Uterus (tissue), 4 donors: ENCODE data around the gene ZNF487. TPM values are rescaled to one million over a fixed set of nuclear protein-coding genes. Genes with fewer than 3 reads are reported as not detected.
A peak's percentile ranks its signal among the peaks of the same experiment; 100 is the strongest.

ENCODE experiments used
- DNase-seq, 2 donors: peaks; one replicate each; pipeline ENCODE4 v3.0.0-alpha.2; 2019 to 2020
- H3K27ac ChIP-seq, 2 donors: fragments of 200-600 bp; sonication (generic); 1 replicate in 1 of 2; 2 replicates in 1 of 2; pipeline ENCODE4 v1.5.1; 2016 to 2018
- H3K27me3 ChIP-seq, 2 donors: fragments of 200-600 bp; sonication (generic); one replicate each; pipeline ENCODE4 v1.5.1; 2018 to 2019; ENCODE audit warnings: control low read depth in 1 of 2
- H3K36me3 ChIP-seq, 2 donors: fragments of 200-600 bp; sonication (generic); one replicate each; pipeline ENCODE4 v1.5.1; 2019; ENCODE audit warnings: control low read depth in 1 of 2
- H3K4me1 ChIP-seq, 2 donors: fragments of 200-600 bp; sonication (generic); one replicate each; pipeline ENCODE4 v1.5.1; 2018 to 2019; ENCODE audit warnings: control low read depth in 1 of 2
- H3K4me3 ChIP-seq, 2 donors: fragments of 200-600 bp; sonication (generic); 1 replicate in 1 of 2; 2 replicates in 1 of 2; pipeline ENCODE4 v1.5.1; 2018 to 2019; ENCODE audit warnings: mild to moderate bottlenecking in 1 of 2
- H3K9me3 ChIP-seq, 2 donors: fragments of 200-600 bp; sonication (generic); one replicate each; pipeline ENCODE4 v1.5.1; 2019; ENCODE audit warnings: control low read depth in 1 of 2
- CTCF ChIP-seq, 4 experiments: fragments of 200-600 bp in 2 of 4; fragments of 450-650 bp in 2 of 4; sonication (generic) in 2 of 4; IDR thresholded peaks; one replicate each; pipeline ENCODE4 v1.5.1; 2016 to 2019; ENCODE audit warnings: antibody characterized with exemption in 4 of 4, mild to moderate bottlenecking in 2 of 4, moderate library complexity in 1 of 4
- POLR2A ChIP-seq, 2 donors: fragments of 450-650 bp; IDR thresholded peaks; one replicate each; pipeline ENCODE4 v1.6.1; 2016; ENCODE audit warnings: antibody characterized with exemption in 2 of 2, mild to moderate bottlenecking in 1 of 2, moderate library complexity in 1 of 2
- intact Hi-C: fragments of 100-400 bp; cut with DNase I; formaldehyde crosslinking; loops from one replicate; pipeline ENCODE4 v1.15.1; 2023; ENCODE audit warnings: low total_unique reads
- total RNA-seq, 4 donors: library from RNA; depleted of rRNA in 3 of 4; stranded (reverse); fragments of >200 nt in 3 of 4; gene quantifications; one replicate each; pipeline versions ENCODE4 v1.1.0 to v1.2.4, GENCODE V29; 2014 to 2023
- donor health status: DM: yes; HTN: yes; CAD: no.

ZNF487 gene
- total RNA-seq, 4 donors from 2014 or later = 15.0 to 22.8 (median 17.8) TPM

GRCh38 chr10:43403911-43404703, 32.8 kb upstream of the ZNF487 start:
- Histone ChIP-seq H3K36me3 (no peaks in the 10 kb centered on the region), H3K4me1 (peaks cover 6% of the 10 kb centered on the region in 2 donors), H3K27me3 (no peaks in the 10 kb centered on the region), H3K9me3 (no peaks in the 10 kb centered on the region), H3K4me3 (no peak overlapping the region), H3K27ac (no peak overlapping the region)
- intact Hi-C loops = no loop called here
- DNase-seq = no peak
- TF ChIP-seq POLR2A (IDR thresholded peaks at IDR 0.05) = no peak
- TF ChIP-seq CTCF (IDR thresholded peaks at IDR 0.05) = no peak

DNA sequence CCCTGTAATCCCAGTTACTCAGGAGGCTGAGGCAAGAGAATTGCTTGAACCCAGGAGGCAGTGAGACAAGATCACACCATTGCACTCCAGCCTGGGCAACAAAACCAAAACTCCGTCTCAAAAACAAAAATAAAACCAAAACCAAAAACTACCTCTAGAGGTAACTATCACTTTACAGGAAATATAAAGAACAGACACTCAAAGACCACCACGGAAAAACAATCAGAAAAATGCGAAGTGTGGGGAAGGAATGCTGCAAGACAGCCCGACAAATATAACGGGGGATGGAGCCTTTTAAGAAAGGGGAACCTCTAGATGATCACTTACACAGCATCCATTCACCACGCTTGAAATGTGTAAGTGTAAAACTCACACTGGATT, 32.2 kb upstream of the ZNF487 start:
- peaks cover 6% of the 10 kb centered on the region in 2 donors for H3K4me1 ChIP-seq
- no peak overlapping the region for H3K27ac ChIP-seq
- H3K36me3 ChIP-seq = no peaks in the 10 kb centered on the region
- DNase-seq = no peak
- no peaks in the 10 kb centered on the region for H3K27me3 ChIP-seq
- intact Hi-C loops = no loop called here
- TF ChIP-seq CTCF (IDR thresholded peaks at IDR 0.05) (no peak), POLR2A (IDR thresholded peaks at IDR 0.05) (no peak)
- no peak overlapping the region for H3K4me3 ChIP-seq
- H3K9me3 ChIP-seq = no peaks in the 10 kb centered on the region

- H3K4me3 ChIP-seq = peak overlapping the region; percentile 77 to 80
- intact Hi-C loops = no loop called here
- DNase-seq = peak in 1 of 2 donors; percentile 62
- no peaks in the 10 kb centered on the region for H3K27me3 ChIP-seq
- H3K36me3 ChIP-seq = no peaks in the 10 kb centered on the region
- H3K27ac ChIP-seq = peak overlapping the region; percentile 96 to 98
- TF ChIP-seq POLR2A (IDR thresholded peaks at IDR 0.05) (no peak), CTCF (IDR thresholded peaks at IDR 0.05) (no peak)
- no peaks in the 10 kb centered on the region for H3K9me3 ChIP-seq
- H3K4me1 ChIP-seq = peaks cover 6% of the 10 kb centered on the region in 2 donors
Measured at GRCh38 chr10:43407148-43407575, 29.7 kb upstream of the ZNF487 start.

DNA sequence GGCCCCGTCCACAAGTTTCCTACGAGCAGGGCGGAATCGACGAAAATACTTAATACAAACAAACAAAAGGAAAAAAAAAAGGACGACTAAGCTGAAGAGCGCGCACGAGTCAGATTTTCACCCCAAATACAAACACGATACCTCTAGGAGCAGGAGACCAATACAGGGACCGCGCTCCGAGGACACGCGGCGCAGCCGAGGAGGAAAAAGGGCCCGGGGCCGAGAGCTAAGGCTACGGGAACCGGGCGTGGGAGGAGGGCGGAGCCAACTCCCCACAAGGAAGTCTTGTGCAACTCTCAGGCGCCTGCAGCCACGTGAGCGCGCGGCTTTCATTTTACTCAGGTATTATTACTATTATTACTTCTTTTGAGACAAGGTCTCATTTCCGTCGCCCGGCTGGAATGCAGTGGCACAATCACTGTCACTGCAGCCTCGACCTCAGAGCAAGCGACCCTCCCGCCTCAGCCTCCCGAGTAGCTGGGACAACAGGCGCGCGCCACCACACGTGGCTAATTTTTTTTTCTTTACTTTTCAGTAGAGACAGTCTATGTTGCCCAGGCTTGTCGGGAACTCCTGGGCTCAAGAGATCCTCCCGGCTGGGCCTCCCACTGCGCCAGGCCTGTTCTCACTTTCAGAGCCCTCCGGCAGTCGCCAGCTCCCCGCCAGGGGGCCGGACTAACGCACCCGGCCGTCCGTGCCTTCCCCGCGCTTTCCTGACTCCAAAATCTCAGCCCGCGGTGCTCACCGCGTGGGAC, 29.2 kb upstream of the ZNF487 start:
- intact Hi-C loops = no loop called here
- H3K9me3 ChIP-seq = no peaks in the 10 kb centered on the region
- peak; percentile 16 to 42 (median 20) for TF ChIP-seq CTCF (IDR thresholded peaks at IDR 0.05)
- TF ChIP-seq POLR2A (IDR thresholded peaks at IDR 0.05) = peak; percentile 55 to 60
- peak; percentile 91 to 94 for DNase-seq
- peaks cover 6% of the 10 kb centered on the region in 2 donors for H3K4me1 ChIP-seq
- peak overlapping the region; percentile 77 to 80 for H3K4me3 ChIP-seq
- H3K36me3 ChIP-seq = no peaks in the 10 kb centered on the region
- H3K27me3 ChIP-seq = no peaks in the 10 kb centered on the region
- peak overlapping the region; percentile 96 to 98 for H3K27ac ChIP-seq

- Histone ChIP-seq H3K9me3 (no peaks in the 10 kb centered on the region), H3K36me3 (no peaks in the 10 kb centered on the region), H3K4me1 (peaks cover 6% of the 10 kb centered on the region in 2 donors), H3K27me3 (no peaks in the 10 kb centered on the region), H3K27ac (peak overlapping the region; percentile 96 to 98), H3K4me3 (peak overlapping the region; percentile 77 to 80)
- intact Hi-C loops = no loop called here
- TF ChIP-seq POLR2A (IDR thresholded peaks at IDR 0.05) (no peak), CTCF (IDR thresholded peaks at IDR 0.05) (no peak)
- no peak for DNase-seq
Measured at GRCh38 chr10:43408331-43408709, 28.6 kb upstream of the ZNF487 start.
